Esophagus squamous epithelium (tissue), 5 donors: ENCODE results near the gene FERMT2. TPM values are rescaled to one million over a fixed set of nuclear protein-coding genes. Genes with fewer than 3 reads are reported as not detected.

Experiments used
- DNase-seq: peaks from one replicate; lab custom pipeline; 2025; lab: John Stamatoyannopoulos, UW
- H3K27ac ChIP-seq, 4 donors: fragments of 200-600 bp; sonication (generic); one replicate each; pipeline ENCODE4 v1.5.1; 2016 to 2019; ENCODE audit warnings: mild to moderate bottlenecking in 1 of 4
- H3K27me3 ChIP-seq, 4 donors: fragments of 200-600 bp; sonication (generic); 1 replicate in 3 of 4; 2 replicates in 1 of 4; pipeline versions ENCODE4 v1.5.1 to v1.6.0; 2017 to 2021; ENCODE audit warnings: antibody characterized with exemption in 1 of 4
- H3K36me3 ChIP-seq, 3 donors: fragments of 200-600 bp; sonication (generic); one replicate each; pipeline ENCODE4 v1.5.1; 2016 to 2019
- H3K4me1 ChIP-seq, 3 donors: fragments of 200-600 bp; sonication (generic); one replicate each; pipeline ENCODE4 v1.5.1; 2017 to 2019
- H3K4me3 ChIP-seq, 4 donors: fragments of 200-600 bp; sonication (generic); 1 replicate in 3 of 4; 2 replicates in 1 of 4; pipeline ENCODE4 v1.5.1; 2016 to 2019; ENCODE audit warnings: mild to moderate bottlenecking in 2 of 4, moderate library complexity in 1 of 4
- H3K9me3 ChIP-seq, 3 donors: fragments of 200-600 bp; sonication (generic); one replicate each; pipeline ENCODE4 v1.5.1; 2016 to 2019
- POLR2A ChIP-seq, 4 donors: fragments of 450-650 bp; IDR thresholded peaks; one replicate each; pipeline ENCODE4 v1.6.1; 2017; ENCODE audit warnings: antibody characterized with exemption in 4 of 4, mild to moderate bottlenecking in 4 of 4, moderate library complexity in 3 of 4
- WGBS, 2 donors: methylation state at CpG; one replicate each; pipeline ENCODE4 v1.1.5; 2018; 5-methylcytosine and 5-hydroxymethylcytosine counted together
- intact Hi-C: fragments of 100-400 bp; cut with DNase I; formaldehyde crosslinking; loops from one replicate; pipeline ENCODE4 v1.15.0; 2022
- total RNA-seq, 4 donors: library from RNA; depleted of rRNA; stranded (reverse); fragments of >200 nt; gene quantifications; one replicate each; pipeline ENCODE4 v1.1.0, GENCODE V29; 2016
- TF ChIP-seq, protein P1 (sequence below), 6 experiments: fragments of 450-650 bp in 4 of 6; fragments of 200-600 bp in 2 of 6; sonication (generic) in 2 of 6; IDR thresholded peaks; one replicate each; pipeline ENCODE4 v1.5.1; 2016 to 2019; ENCODE audit warnings: antibody characterized with exemption in 6 of 6, mild to moderate bottlenecking in 4 of 6, moderate library complexity in 4 of 6
- donor health status: DM: yes; HTN: yes; CAD: no.

FERMT2 gene
- total RNA-seq, 4 donors from 2014 or later: 1.7 to 72.1 (median 14.4) TPM

DNA sequence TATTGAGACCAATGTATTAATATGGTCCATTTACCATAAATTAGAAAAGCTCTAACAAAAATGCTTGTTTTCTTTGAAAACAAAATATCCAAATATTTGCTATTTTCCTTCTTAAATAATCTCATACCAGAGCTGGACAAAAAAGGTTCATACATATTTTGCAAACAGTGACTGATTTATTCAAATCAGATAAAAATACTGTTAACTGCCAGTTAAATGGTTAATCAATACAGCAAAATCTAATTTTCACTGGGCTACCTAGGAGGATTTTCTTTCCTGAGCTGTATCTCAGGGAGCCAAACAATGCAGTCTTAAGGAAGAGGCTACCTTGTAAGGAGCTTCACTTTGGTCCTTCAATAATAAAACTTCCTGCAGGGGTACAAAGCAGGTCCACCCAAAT is 2.0 kb downstream of the FERMT2 start:
- TF ChIP-seq, protein P1, sequence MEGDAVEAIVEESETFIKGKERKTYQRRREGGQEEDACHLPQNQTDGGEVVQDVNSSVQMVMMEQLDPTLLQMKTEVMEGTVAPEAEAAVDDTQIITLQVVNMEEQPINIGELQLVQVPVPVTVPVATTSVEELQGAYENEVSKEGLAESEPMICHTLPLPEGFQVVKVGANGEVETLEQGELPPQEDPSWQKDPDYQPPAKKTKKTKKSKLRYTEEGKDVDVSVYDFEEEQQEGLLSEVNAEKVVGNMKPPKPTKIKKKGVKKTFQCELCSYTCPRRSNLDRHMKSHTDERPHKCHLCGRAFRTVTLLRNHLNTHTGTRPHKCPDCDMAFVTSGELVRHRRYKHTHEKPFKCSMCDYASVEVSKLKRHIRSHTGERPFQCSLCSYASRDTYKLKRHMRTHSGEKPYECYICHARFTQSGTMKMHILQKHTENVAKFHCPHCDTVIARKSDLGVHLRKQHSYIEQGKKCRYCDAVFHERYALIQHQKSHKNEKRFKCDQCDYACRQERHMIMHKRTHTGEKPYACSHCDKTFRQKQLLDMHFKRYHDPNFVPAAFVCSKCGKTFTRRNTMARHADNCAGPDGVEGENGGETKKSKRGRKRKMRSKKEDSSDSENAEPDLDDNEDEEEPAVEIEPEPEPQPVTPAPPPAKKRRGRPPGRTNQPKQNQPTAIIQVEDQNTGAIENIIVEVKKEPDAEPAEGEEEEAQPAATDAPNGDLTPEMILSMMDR (IDR thresholded peaks at IDR 0.05): no peak
- no peak for TF ChIP-seq POLR2A (IDR thresholded peaks at IDR 0.05)
- peak overlapping the region; percentile 49 to 86 (median 72) for H3K4me3 ChIP-seq
- no peak for DNase-seq
- H3K27me3 ChIP-seq: peaks cover 0 to 46% (median 0%) of the 10 kb centered on the region in 4 donors
- peaks cover 0 to 56% (median 5%) of the 10 kb centered on the region in 3 donors for H3K4me1 ChIP-seq
- H3K36me3 ChIP-seq: no peaks in the 10 kb centered on the region
- intact Hi-C loops: no loop called here
- H3K9me3 ChIP-seq: no peaks in the 10 kb centered on the region
- H3K27ac ChIP-seq: peak overlapping the region in 1 of 4 donors; percentile 96

DNA sequence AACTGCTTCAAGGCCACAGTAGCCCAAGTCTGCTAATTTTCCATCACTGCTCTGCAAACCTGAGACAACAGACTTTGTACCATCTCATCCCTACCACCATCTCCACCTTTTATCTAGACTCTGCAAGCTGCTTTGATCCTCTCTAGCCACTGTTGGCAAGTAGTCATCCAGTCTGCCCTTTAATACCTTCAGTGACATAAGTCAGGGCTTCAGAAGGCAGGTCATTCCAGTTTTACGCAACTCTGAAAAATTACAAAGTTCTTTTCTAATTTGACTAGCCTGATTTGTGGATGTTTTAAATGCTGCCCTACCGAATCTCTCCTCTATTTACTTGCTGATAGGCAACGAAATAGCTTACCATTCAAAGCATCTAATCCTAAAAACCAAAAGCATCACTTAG is 2.8 kb downstream of the FERMT2 start:
- no peak for DNase-seq
- Histone ChIP-seq H3K27me3 (peaks cover 0 to 41% (median 0%) of the 10 kb centered on the region in 4 donors), H3K4me3 (peak overlapping the region in 2 of 4 donors; percentile 82 to 86), H3K9me3 (no peaks in the 10 kb centered on the region), H3K36me3 (no peaks in the 10 kb centered on the region), H3K4me1 (peaks cover 0 to 56% (median 5%) of the 10 kb centered on the region in 3 donors), H3K27ac (peak overlapping the region in 1 of 4 donors; percentile 11)
- WGBS, 2 donors: 48 to 72% methylated on average over 3 of the region's 3 CpGs
- intact Hi-C loops: no loop called here
- TF ChIP-seq, protein P1 (IDR thresholded peaks at IDR 0.05): no peak
- no peak for TF ChIP-seq POLR2A (IDR thresholded peaks at IDR 0.05)

DNA sequence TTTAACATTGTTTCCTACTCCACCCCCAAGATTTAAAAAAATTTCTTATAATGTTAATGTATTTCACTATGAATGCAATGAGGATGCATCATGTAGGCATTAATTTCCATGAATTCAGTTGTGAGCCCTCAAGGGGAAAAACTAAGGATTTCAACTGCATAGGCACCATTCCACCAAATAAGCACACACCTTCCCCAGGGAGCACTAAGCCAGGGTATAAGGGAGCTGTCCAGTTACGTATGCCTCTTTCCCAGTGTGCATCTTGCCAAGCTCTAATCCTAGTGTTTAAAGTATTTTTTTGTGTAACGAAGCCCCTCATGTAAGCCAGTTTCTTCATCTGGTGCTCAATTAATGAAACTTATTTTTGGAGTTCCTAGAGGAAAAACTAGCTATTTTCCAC is 6.6 kb downstream of the FERMT2 start:
- no peaks in the 10 kb centered on the region for H3K9me3 ChIP-seq
- H3K4me3 ChIP-seq: no peak overlapping the region
- H3K4me1 ChIP-seq: peaks cover 0 to 35% (median 0%) of the 10 kb centered on the region in 3 donors
- WGBS, 2 donors: 55 to 77% methylated on average over 2 of the region's 2 CpGs
- no peaks in the 10 kb centered on the region for H3K36me3 ChIP-seq
- H3K27me3 ChIP-seq: peaks cover 0 to 4% (median 0%) of the 10 kb centered on the region in 4 donors
- no peak for TF ChIP-seq POLR2A (IDR thresholded peaks at IDR 0.05)
- TF ChIP-seq, protein P1 (IDR thresholded peaks at IDR 0.05): no peak
- H3K27ac ChIP-seq: no peak overlapping the region
- intact Hi-C loops: no loop called here
- no peak for DNase-seq

DNA sequence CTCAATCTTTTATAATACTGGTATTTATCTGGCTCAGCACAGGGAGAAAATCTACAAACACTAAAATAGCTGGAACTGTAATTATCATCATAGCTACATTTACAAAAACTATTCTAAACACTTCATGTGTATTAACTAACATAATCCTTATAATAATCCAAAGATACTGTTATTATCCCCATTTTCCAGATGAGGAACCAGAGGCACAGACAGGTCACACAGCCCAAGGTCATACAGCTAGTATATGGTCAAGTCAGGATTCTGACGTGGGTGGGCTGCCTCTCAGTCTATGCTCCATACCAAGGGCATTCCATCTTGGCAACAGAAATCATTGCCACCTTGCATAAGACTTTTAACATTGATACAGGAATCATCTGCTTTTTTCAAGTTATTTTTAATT is 11.4 kb downstream of the FERMT2 start:
- intact Hi-C loops: no loop called here
- no peak for TF ChIP-seq POLR2A (IDR thresholded peaks at IDR 0.05)
- TF ChIP-seq, protein P1 (IDR thresholded peaks at IDR 0.05): no peak
- H3K4me1 ChIP-seq: peaks cover 0 to 25% (median 0%) of the 10 kb centered on the region in 3 donors

DNA sequence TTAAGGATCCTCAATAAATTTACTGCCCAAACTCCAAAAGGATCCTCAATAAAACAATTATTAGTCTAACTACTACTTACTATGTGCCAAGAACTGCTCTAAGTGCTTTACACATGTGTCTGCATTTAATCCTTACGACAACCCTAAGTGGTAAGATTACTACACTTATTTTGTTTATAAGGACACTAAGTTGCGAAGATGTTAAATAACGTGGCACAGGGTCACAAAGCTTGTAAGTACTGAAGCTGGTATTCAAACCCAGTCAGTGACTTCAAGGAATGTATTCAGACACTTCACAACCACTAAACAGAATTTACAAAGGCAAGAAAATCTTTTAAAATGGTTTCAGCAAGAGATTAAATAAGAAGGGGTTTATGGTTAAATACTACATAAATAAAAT is 13.0 kb downstream of the FERMT2 start:
- intact Hi-C loops: no loop called here
- no peaks in the 10 kb centered on the region for H3K36me3 ChIP-seq
- no peak for DNase-seq
- TF ChIP-seq, protein P1 (IDR thresholded peaks at IDR 0.05): no peak
- no peak for TF ChIP-seq POLR2A (IDR thresholded peaks at IDR 0.05)
- no peaks in the 10 kb centered on the region for H3K9me3 ChIP-seq
- no peak overlapping the region for H3K4me3 ChIP-seq
- no peak overlapping the region for H3K27ac ChIP-seq
- peaks cover 0 to 31% (median 0%) of the 10 kb centered on the region in 3 donors for H3K4me1 ChIP-seq
- WGBS, 2 donors: 78 to 90% methylated on average over 3 of the region's 3 CpGs
- no peaks in the 10 kb centered on the region for H3K27me3 ChIP-seq

More for the DNA sequence above, 11.4 kb downstream of the FERMT2 start:
- H3K9me3 ChIP-seq: no peaks in the 10 kb centered on the region
- no peaks in the 10 kb centered on the region for H3K27me3 ChIP-seq
- no peak overlapping the region for H3K4me3 ChIP-seq
- peak overlapping the region in 1 of 4 donors; percentile 26 for H3K27ac ChIP-seq
- 64 to 69% methylated on average over 1 of the region's 1 CpG for WGBS, 2 donors
- no peaks in the 10 kb centered on the region for H3K36me3 ChIP-seq
- DNase-seq: no peak
